Heart right ventricle (tissue), 16 donors: Measurements from ENCODE around the gene RENBP. TPM values are rescaled to one million over a fixed set of nuclear protein-coding genes. Genes with fewer than 3 reads are reported as not detected.
A peak's percentile ranks its signal among the peaks of the same experiment; 100 is the strongest.

Experiments
- ATAC-seq, 8 donors: fragments of 200-7000 bp; cut with Tn5 transposase; one replicate each; pipeline ENCODE4 v1.9.1; 2020; ENCODE audit warnings: mild to moderate bottlenecking in 8 of 8, moderate library complexity in 8 of 8, moderate number of reproducible peaks in 1 of 8
- DNase-seq, 2 donors: peaks; one replicate each; pipeline ENCODE4 v3.0.0-alpha.2; 2020
- H3K27ac ChIP-seq, 10 donors: fragments of 200-600 bp; sonication (generic) in 2 of 10; one replicate each; pipeline versions ENCODE4 v1.5.0 to v1.8.0; 2020 to 2022; ENCODE audit warnings: mild to moderate bottlenecking in 3 of 10
- H3K27me3 ChIP-seq, 7 donors: fragments of 200-600 bp; one replicate each; pipeline ENCODE4 v1.8.0; 2021 to 2022; ENCODE audit warnings: mild to moderate bottlenecking in 2 of 7
- H3K36me3 ChIP-seq, 9 donors: fragments of 200-600 bp; sonication (generic) in 1 of 9; one replicate each; pipeline versions ENCODE4 v1.5.0 to v1.8.0; 2020 to 2022; ENCODE audit warnings: mild to moderate bottlenecking in 2 of 9
- H3K4me1 ChIP-seq, 9 donors: fragments of 200-600 bp; sonication (generic) in 1 of 9; one replicate each; pipeline versions ENCODE4 v1.5.0 to v1.8.0; 2020 to 2022; ENCODE audit warnings: mild to moderate bottlenecking in 4 of 9
- H3K4me3 ChIP-seq, 10 donors: fragments of 200-600 bp; sonication (generic) in 2 of 10; one replicate each; pipeline versions ENCODE4 v1.5.0 to v1.8.0; 2020 to 2022; ENCODE audit warnings: mild to moderate bottlenecking in 7 of 10, moderate library complexity in 2 of 10
- H3K9me3 ChIP-seq, 11 donors: fragments of 200-600 bp in 10 of 11; sonication (generic) in 2 of 11; one replicate each; pipeline versions ENCODE4 v1.5.0 to v1.8.0; 2013 to 2022; ENCODE audit warnings: mild to moderate bottlenecking in 2 of 11, control low read depth in 1 of 11, moderate library complexity in 1 of 11
- whole genome bisulfite sequencing, 2 donors: extraction: QIAGEN DNeasy Blood & Tissue Kit; methylation state at CpG; one replicate each; pipeline ENCODE4 v1.1.7; 2013; ENCODE audit warnings: inconsistent platforms in 1 of 2; 5-methylcytosine and 5-hydroxymethylcytosine counted together
- intact Hi-C, 10 donors: fragments of 100-400 bp; cut with DNase I; formaldehyde crosslinking; loops; one replicate each; pipeline versions ENCODE4 v1.11.1 to v1.14.2; 2022
- polyA plus RNA-seq, 2 donors: library from polyadenylated mRNA; stranded (reverse); fragments of 200-250 nt; gene quantifications; one replicate each; pipeline ENCODE4 v1.2.3, GENCODE V29; 2013
- total RNA-seq, 10 donors: library from RNA; stranded (reverse); fragmentation: NEBNext Ultra II Directional in 3 of 10; extraction: Animal tissue kit (Norgen Biotek cat#: 25700) in 3 of 10; gene quantifications; one replicate each; pipeline versions ENCODE4 v1.2.1 to v1.2.4, GENCODE V29; 2021 to 2023
- TF ChIP-seq, protein P1 (sequence below), 9 donors: fragments of 200-600 bp; sonication (generic) in 2 of 9; IDR thresholded peaks; one replicate each; pipeline versions ENCODE4 v1.5.0 to v1.8.0; 2021 to 2022; ENCODE audit warnings: antibody characterized with exemption in 9 of 9, mild to moderate bottlenecking in 5 of 9, moderate library complexity in 1 of 9
- donor health status: Arrhythmogenic right ventricular cardiomyopathy.
- donor health status: ischemic (EF 13 %, LVEDD 7.1; RV severe dilation, severe dysfunction).
- donor health status: healthy with polysubstance abuse.
- donor health status: DM: no; HTN: yes; CAD: no.
- donor health status: DM: no; HTN: no; CAD: no.
- donor health status: ischemic (EF 25% LVEDD 6.9; RV normal size, moderate dysfunction).
- donor health status: ischemic (EF 25% LVEDD 5.7; RV mildly dilated, moderate dysfunction).
- donor health status: healthy.
- donor health status: DM: yes; HTN: yes; CAD: no.
- donor health status: Ischemic cardiomyopathy.
- donor health status: ischemic (EF 35%, LVEDD 5.7; RV mildly dilated, moderate dysfunction).
- donor health status: nonischemic (EF 11% LVEDD 7.7; RV severe dilation, severe dysfunction).
- donor health status: DM: yes; HTN: yes; CAD: no.
- donor health status: PGD.
- donor health status: ischemic (EF 29% LVEDD 5.4; RV normal size, mild dysfunction).
- donor health status: nonischemic (EF 23%, LVEDD 6.1; RV moderate dilation, normal function).

RENBP gene
- total and polyA plus RNA-seq, 12 donors = 6.0 to 17.0 (median 9.6) TPM

DNA sequence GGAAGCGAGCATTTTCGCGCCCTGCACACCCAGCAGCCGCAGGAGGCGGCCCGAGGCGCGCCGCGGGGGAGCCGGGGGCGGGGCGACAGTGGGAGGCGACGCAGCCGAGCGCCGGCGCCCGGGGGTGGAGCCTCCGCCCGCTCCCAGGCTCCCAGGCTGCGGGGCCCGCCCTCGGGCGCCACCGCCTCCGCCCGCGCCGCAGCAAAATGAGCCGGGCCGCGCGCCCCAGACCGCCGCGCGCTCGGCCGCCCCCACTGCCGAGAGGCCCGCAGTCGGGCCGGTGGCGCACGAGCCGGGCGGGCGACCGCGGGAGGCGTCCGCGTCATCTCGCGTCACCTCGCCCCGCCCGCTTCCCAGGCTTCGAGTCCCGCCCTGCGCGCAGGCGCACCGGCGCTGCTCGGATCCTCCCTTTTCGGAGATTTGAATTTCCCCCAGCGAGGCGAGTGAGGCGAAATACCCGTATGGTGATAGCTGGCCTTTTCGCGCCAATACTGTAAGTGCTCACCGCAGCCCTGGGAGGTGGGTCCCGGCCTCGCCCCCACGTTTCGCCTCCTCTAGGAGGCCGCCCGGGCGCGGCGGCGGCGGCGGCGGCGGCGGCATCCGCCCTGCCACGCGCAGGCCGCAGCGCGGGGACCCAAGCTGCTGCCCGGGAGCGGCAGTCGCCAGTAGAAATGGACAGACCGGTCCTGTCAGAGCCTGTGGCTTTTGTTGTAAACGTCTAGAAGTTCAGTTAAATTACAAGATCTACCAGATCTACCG lies 28.1 kb upstream of the RENBP start, which contains the start of gene TMEM187:
TMEM187 (plus strand) TSS at position 387 of the 759 bp plus-strand sequence. CDS start 9,309 bp downstream, outside the sequence.
- H3K36me3 ChIP-seq = no peaks in the 10 kb centered on the region
- peak within 1 kb of the TSS; percentile 47 to 92 (median 83) for H3K4me3 ChIP-seq
- H3K9me3 ChIP-seq = no peaks in the 10 kb centered on the region
- DNase-seq = peak; percentile 80 to 84
- H3K27ac ChIP-seq = peak within 1 kb of the TSS; percentile 93 to 100 (median 100)
- peaks cover 5 to 47% (median 37%) of the 10 kb centered on the region in 9 donors for H3K4me1 ChIP-seq
- intact Hi-C loops = no loop called here
- 0% methylated on average over 43 to 62 of the region's 103 CpGs for WGBS, 2 donors
- H3K27me3 ChIP-seq = peaks cover 0 to 32% (median 0%) of the 10 kb centered on the region in 7 donors
- TF ChIP-seq, protein P1, sequence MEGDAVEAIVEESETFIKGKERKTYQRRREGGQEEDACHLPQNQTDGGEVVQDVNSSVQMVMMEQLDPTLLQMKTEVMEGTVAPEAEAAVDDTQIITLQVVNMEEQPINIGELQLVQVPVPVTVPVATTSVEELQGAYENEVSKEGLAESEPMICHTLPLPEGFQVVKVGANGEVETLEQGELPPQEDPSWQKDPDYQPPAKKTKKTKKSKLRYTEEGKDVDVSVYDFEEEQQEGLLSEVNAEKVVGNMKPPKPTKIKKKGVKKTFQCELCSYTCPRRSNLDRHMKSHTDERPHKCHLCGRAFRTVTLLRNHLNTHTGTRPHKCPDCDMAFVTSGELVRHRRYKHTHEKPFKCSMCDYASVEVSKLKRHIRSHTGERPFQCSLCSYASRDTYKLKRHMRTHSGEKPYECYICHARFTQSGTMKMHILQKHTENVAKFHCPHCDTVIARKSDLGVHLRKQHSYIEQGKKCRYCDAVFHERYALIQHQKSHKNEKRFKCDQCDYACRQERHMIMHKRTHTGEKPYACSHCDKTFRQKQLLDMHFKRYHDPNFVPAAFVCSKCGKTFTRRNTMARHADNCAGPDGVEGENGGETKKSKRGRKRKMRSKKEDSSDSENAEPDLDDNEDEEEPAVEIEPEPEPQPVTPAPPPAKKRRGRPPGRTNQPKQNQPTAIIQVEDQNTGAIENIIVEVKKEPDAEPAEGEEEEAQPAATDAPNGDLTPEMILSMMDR (IDR thresholded peaks at IDR 0.05) = no peak
- peak; percentile 36 to 73 (median 57) for ATAC-seq

GRCh38 chrX:153971450-153972367 lies 27.3 kb upstream of the RENBP start, which contains the start of gene HCFC1:
HCFC1 (minus strand) TSS chrX:153971818; CDS start chrX:153970840, 978 bp downstream.
- H3K4me3 ChIP-seq = peak within 1 kb of the TSS; percentile 47 to 92 (median 83)
- H3K36me3 ChIP-seq = no peaks in the 10 kb centered on the region
- peak; percentile 90 to 92 for DNase-seq
- intact Hi-C loops = no loop called here
- peak; percentile 70 to 83 (median 77) for ATAC-seq
- H3K27ac ChIP-seq = peak within 1 kb of the TSS; percentile 93 to 100 (median 100)
- peaks cover 0 to 28% (median 0%) of the 10 kb centered on the region in 7 donors for H3K27me3 ChIP-seq
- TF ChIP-seq, protein P1 (IDR thresholded peaks at IDR 0.05) = no peak
- peaks cover 5 to 55% (median 46%) of the 10 kb centered on the region in 9 donors for H3K4me1 ChIP-seq
- 0% methylated on average over 62 to 87 of the region's 96 CpGs for WGBS, 2 donors
- H3K9me3 ChIP-seq = no peaks in the 10 kb centered on the region

GRCh38 chrX:153971124-153971449 lies 26.6 kb upstream of the RENBP start:
- H3K4me3 ChIP-seq = peak overlapping the region; percentile 47 to 92 (median 83)
- H3K36me3 ChIP-seq = no peaks in the 10 kb centered on the region
- TF ChIP-seq, protein P1 (IDR thresholded peaks at IDR 0.05) = no peak
- H3K4me1 ChIP-seq = peaks cover 8 to 62% (median 52%) of the 10 kb centered on the region in 9 donors
- intact Hi-C loops = no loop called here
- H3K27me3 ChIP-seq = peaks cover 0 to 24% (median 0%) of the 10 kb centered on the region in 7 donors
- H3K9me3 ChIP-seq = no peaks in the 10 kb centered on the region
- peak overlapping the region; percentile 93 to 100 (median 100) for H3K27ac ChIP-seq
- WGBS, 2 donors = 0 to 1% methylated on average over 33 to 34 of the region's 34 CpGs
- peak; percentile 71 to 87 (median 82) for ATAC-seq
- peak; percentile 88 to 89 for DNase-seq
